HepG2 (cell line): ENCODE results near the gene MORN1. TPM values are rescaled to one million over a fixed set of nuclear protein-coding genes. Genes with fewer than 3 reads are reported as not detected.
A peak's percentile ranks its signal among the peaks of the same experiment; 100 is the strongest.

Experiments
- ASH2L ChIP-seq: fragments of 300-600, 200-600 bp; sonication (generic); IDR thresholded peaks from 2 replicates; pipeline ENCODE4 v1.7.0; 2017; ENCODE audit warnings: low read depth, mild to moderate bottlenecking, moderate library complexity, mixed read lengths, low read length; ENCODE audit not compliant: insufficient read length
- ATAD3A ChIP-seq: sonication (generic); formaldehyde crosslinking; IDR thresholded peaks from 2 replicates; pipeline ENCODE4 v1.4.0; 2020; ENCODE audit warnings: missing genetic modification reagents
- CREM ChIP-seq, 2 experiments: sonication (generic) in 1 of 2; formaldehyde crosslinking in 1 of 2; IDR thresholded peaks; 2 replicates each; pipeline versions ENCODE4 v1.4.0 to v1.6.1; 2016 to 2020; ENCODE audit warnings: antibody characterized with exemption in 1 of 2, mild to moderate bottlenecking in 1 of 2, missing genetic modification reagents in 1 of 2
- ETV5 ChIP-seq: IDR thresholded peaks from 2 replicates; pipeline ENCODE4 v1.6.1; 2018; ENCODE audit warnings: missing biosample characterization, missing genetic modification reagents, inconsistent platforms, borderline replicate concordance
- GTF3A ChIP-seq: sonication (generic); formaldehyde crosslinking; conservative IDR thresholded peaks from 2 replicates; pipeline ENCODE4 v1.4.0; 2020; ENCODE audit warnings: mild to moderate bottlenecking, missing genetic modification reagents
- KLF15 ChIP-seq: sonication (generic); formaldehyde crosslinking; IDR thresholded peaks from 2 replicates; pipeline ENCODE4 v1.8.1; 2023; ENCODE audit warnings: borderline replicate concordance, mild to moderate bottlenecking, inconsistent platforms, missing genetic modification reagents, mixed read lengths
- MED13 ChIP-seq: sonication (generic); formaldehyde crosslinking; IDR thresholded peaks from 2 replicates; pipeline ENCODE4 v1.5.0; 2020; ENCODE audit warnings: missing genetic modification reagents
- MZF1 ChIP-seq: sonication (generic); formaldehyde crosslinking; IDR thresholded peaks from 2 replicates; pipeline ENCODE4 v1.8.1; 2023; ENCODE audit warnings: mild to moderate bottlenecking, missing genetic modification reagents, borderline replicate concordance
- NFIB ChIP-seq: sonication (generic); formaldehyde crosslinking; IDR thresholded peaks from 2 replicates; pipeline ENCODE4 v1.9.0; 2021; ENCODE audit warnings: missing genetic modification reagents, mild to moderate bottlenecking, borderline replicate concordance
- SMARCC2 ChIP-seq: fragments of 450-650 bp; IDR thresholded peaks from 2 replicates; pipeline ENCODE4 v1.6.1; 2017; ENCODE audit warnings: antibody characterized with exemption, mild to moderate bottlenecking
- SMARCE1 ChIP-seq: fragments of 450-650 bp; IDR thresholded peaks from 2 replicates; pipeline ENCODE4 v1.6.1; 2017; ENCODE audit warnings: borderline replicate concordance
- SNAI1 ChIP-seq: sonication (generic); formaldehyde crosslinking; IDR thresholded peaks from 2 replicates; pipeline ENCODE4 v1.5.0; 2020; ENCODE audit warnings: mild to moderate bottlenecking, missing genetic modification reagents, borderline replicate concordance
- TCF7L2 ChIP-seq: IDR thresholded peaks from 2 replicates; pipeline ENCODE4 v1.6.1; 2011; ENCODE audit warnings: mild to moderate bottlenecking, low read depth, low read length, moderate library complexity
- TGIF2 ChIP-seq: IDR thresholded peaks from 2 replicates; pipeline ENCODE4 v1.6.1; 2016; ENCODE audit warnings: control low read depth, missing compliant biosample characterization
- ZBTB44 ChIP-seq: sonication (generic); formaldehyde crosslinking; IDR thresholded peaks from 2 replicates; pipeline ENCODE4 v1.4.0; 2020; ENCODE audit warnings: missing genetic modification reagents
- ZNF337 ChIP-seq: sonication (generic); formaldehyde crosslinking; IDR thresholded peaks from 2 replicates; pipeline ENCODE4 v1.5.1; 2020; ENCODE audit warnings: missing genetic modification reagents, low read depth, mild to moderate bottlenecking, borderline replicate concordance
- ZNF619 ChIP-seq: sonication (generic); formaldehyde crosslinking; IDR thresholded peaks from 2 replicates; pipeline ENCODE4 v1.4.0; 2020; ENCODE audit warnings: mild to moderate bottlenecking, missing genetic modification reagents
- ZNF670 ChIP-seq: sonication (generic); formaldehyde crosslinking; IDR thresholded peaks from 2 replicates; pipeline ENCODE4 v1.8.0; 2022; ENCODE audit warnings: mild to moderate bottlenecking, missing genetic modification reagents, borderline replicate concordance
- ZNF891 ChIP-seq: sonication (generic); formaldehyde crosslinking; IDR thresholded peaks from 2 replicates; pipeline ENCODE4 v1.5.0; 2020; ENCODE audit warnings: mild to moderate bottlenecking, missing genetic modification reagents
- ZZZ3 ChIP-seq: sonication (generic); formaldehyde crosslinking; IDR thresholded peaks from 2 replicates; pipeline ENCODE4 v1.4.0; 2020; ENCODE audit warnings: missing genetic modification reagents, mild to moderate bottlenecking, borderline replicate concordance
- polyA plus RNA-seq, 8 experiments: library from polyadenylated mRNA; depleted of rRNA in 3 of 8; stranded (reverse) in 7 of 8; unstranded in 1 of 8; fragments of >200 nt; fragmentation: Illumina TruSeq in 4 of 8; extraction: Trizol in 4 of 8; gene quantifications; 2 replicates each; pipeline versions ENCODE4 v1.2.1 to v1.2.3, GENCODE V29; 2011 to 2016; ENCODE audit warnings: low read depth in 4 of 8, missing spikeins in 1 of 8, mixed read lengths in 1 of 8; ENCODE audit not compliant: insufficient read depth in 1 of 8
- total RNA-seq, 5 experiments: library from RNA; depleted of rRNA; stranded (reverse); fragments of >200 nt; fragmentation: Illumina TruSeq; extraction: Trizol; gene quantifications; 2 replicates each; pipeline ENCODE4 v1.2.3, GENCODE V29; 2016; ENCODE audit warnings: low read depth in 1 of 5
- TF ChIP-seq, protein P1 (sequence below): sonication (generic); formaldehyde crosslinking; IDR thresholded peaks from 2 replicates; pipeline ENCODE4 v1.4.0; 2020; ENCODE audit warnings: mild to moderate bottlenecking, low read depth, missing genetic modification reagents
- TF ChIP-seq, protein P2 (sequence below): sonication (generic); formaldehyde crosslinking; IDR thresholded peaks from 2 replicates; pipeline ENCODE4 v1.4.0; 2020; ENCODE audit warnings: missing genetic modification reagents, borderline replicate concordance
- TF ChIP-seq, protein P3 (sequence below): sonication (generic); formaldehyde crosslinking; IDR thresholded peaks from 2 replicates; pipeline ENCODE4 v1.4.0; 2020; ENCODE audit warnings: missing genetic modification reagents

MORN1 gene
- total and polyA plus RNA-seq, 2 of the 13 experiments (the other 11 are each of a cell fraction or from before 2014, with no cell fraction given), result 3.1 to 6.5 TPM

DNA sequence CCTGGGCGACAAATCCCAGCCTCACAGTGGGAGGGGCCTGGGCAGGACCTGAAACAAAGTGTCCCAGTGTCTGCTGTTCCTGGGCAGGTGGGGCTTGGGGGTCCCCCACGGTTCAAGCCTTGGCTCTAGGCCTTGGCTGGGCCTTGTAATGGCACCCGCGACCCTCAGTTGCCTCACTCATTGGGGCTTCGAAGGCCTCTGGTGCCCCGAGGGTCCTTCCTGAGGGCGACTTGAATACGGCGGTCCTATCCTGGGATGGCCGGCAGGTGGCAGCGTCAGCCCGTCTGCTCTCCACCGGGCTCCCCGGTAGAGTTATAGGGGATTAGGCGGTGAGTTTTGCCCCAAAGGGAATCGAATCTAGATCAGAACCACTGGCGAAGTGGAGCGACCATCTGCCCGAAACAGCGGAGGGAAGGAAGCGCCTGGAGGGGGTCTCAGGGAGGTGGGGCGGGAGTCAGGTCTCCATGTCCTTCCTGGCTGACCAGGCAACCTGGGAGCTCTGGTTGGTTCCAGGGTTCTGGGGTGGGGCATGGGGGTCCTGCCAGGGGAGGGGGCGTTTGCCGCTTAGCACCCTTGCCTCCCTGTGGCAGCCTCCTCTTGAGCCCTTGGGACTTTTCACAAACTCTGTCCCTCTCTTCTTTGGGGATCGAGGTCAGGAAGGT is 23.1 kb upstream of the MORN1 start (continued):
- TF ChIP-seq GTF3A (no peak), SMARCC2 (no peak), ETV5 (CRISPR knock-in tag) (no peak; the same call in 1 of the 2 replicates), CREM (IDR thresholded peaks at IDR 0.05) (no peak), CREM (CRISPR knock-in tag; IDR thresholded peaks at IDR 0.05) (no peak), KLF15 (CRISPR knock-in tag) (no peak), MED13 (CRISPR knock-in tag) (no peak), MZF1 (CRISPR knock-in tag) (no peak), NFIB (CRISPR knock-in tag) (no peak), TCF7L2 (no peak), ZZZ3 (peak; percentile 60; the same call in 1 of the 2 replicates), ZBTB44 (CRISPR knock-in tag) (no peak), ATAD3A (CRISPR knock-in tag) (no peak), ZNF337 (CRISPR knock-in tag) (no peak), SMARCE1 (no peak), TGIF2 (CRISPR knock-in tag) (no peak), ZNF619 (CRISPR knock-in tag) (no peak; the same call in 1 of the 2 replicates), SNAI1 (CRISPR knock-in tag) (no peak), ZNF891 (CRISPR knock-in tag) (no peak), ASH2L (no peak), ZNF670 (CRISPR knock-in tag) (peak; percentile 63; the same call in 1 of the 2 replicates)
- TF ChIP-seq, protein P1, sequence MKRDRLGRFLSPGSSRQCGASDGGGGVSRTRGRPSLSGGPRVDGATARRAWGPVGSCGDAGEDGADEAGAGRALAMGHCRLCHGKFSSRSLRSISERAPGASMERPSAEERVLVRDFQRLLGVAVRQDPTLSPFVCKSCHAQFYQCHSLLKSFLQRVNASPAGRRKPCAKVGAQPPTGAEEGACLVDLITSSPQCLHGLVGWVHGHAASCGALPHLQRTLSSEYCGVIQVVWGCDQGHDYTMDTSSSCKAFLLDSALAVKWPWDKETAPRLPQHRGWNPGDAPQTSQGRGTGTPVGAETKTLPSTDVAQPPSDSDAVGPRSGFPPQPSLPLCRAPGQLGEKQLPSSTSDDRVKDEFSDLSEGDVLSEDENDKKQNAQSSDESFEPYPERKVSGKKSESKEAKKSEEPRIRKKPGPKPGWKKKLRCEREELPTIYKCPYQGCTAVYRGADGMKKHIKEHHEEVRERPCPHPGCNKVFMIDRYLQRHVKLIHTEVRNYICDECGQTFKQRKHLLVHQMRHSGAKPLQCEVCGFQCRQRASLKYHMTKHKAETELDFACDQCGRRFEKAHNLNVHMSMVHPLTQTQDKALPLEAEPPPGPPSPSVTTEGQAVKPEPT (CRISPR knock-in tag), result no peak
- TF ChIP-seq, protein P2, sequence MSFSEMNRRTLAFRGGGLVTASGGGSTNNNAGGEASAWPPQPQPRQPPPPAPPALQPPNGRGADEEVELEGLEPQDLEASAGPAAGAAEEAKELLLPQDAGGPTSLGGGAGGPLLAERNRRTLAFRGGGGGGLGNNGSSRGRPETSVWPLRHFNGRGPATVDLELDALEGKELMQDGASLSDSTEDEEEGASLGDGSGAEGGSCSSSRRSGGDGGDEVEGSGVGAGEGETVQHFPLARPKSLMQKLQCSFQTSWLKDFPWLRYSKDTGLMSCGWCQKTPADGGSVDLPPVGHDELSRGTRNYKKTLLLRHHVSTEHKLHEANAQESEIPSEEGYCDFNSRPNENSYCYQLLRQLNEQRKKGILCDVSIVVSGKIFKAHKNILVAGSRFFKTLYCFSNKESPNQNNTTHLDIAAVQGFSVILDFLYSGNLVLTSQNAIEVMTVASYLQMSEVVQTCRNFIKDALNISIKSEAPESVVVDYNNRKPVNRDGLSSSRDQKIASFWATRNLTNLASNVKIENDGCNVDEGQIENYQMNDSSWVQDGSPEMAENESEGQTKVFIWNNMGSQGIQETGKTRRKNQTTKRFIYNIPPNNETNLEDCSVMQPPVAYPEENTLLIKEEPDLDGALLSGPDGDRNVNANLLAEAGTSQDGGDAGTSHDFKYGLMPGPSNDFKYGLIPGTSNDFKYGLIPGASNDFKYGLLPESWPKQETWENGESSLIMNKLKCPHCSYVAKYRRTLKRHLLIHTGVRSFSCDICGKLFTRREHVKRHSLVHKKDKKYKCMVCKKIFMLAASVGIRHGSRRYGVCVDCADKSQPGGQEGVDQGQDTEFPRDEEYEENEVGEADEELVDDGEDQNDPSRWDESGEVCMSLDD (CRISPR knock-in tag), result no peak
- TF ChIP-seq, protein P3, sequence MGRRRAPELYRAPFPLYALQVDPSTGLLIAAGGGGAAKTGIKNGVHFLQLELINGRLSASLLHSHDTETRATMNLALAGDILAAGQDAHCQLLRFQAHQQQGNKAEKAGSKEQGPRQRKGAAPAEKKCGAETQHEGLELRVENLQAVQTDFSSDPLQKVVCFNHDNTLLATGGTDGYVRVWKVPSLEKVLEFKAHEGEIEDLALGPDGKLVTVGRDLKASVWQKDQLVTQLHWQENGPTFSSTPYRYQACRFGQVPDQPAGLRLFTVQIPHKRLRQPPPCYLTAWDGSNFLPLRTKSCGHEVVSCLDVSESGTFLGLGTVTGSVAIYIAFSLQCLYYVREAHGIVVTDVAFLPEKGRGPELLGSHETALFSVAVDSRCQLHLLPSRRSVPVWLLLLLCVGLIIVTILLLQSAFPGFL (CRISPR knock-in tag), result no peak
